ENCODE data around the gene INSL4.

GRCh38 chr9:5191985-5192384, 39.2 kb upstream of the INSL4 start:
- no peak for TF ChIP-seq CTCF (IDR thresholded peaks at IDR 0.05; ENCODE audit: insufficient read depth, low read length, poor library complexity, severe bottlenecking)
- no peak for TF ChIP-seq EZH2phosphoT487 (conservative IDR thresholded peaks at IDR 0.05; ENCODE audit: low read length)
